ENCODE data around the gene GSC2.

The GSC2 gene

DNA sequence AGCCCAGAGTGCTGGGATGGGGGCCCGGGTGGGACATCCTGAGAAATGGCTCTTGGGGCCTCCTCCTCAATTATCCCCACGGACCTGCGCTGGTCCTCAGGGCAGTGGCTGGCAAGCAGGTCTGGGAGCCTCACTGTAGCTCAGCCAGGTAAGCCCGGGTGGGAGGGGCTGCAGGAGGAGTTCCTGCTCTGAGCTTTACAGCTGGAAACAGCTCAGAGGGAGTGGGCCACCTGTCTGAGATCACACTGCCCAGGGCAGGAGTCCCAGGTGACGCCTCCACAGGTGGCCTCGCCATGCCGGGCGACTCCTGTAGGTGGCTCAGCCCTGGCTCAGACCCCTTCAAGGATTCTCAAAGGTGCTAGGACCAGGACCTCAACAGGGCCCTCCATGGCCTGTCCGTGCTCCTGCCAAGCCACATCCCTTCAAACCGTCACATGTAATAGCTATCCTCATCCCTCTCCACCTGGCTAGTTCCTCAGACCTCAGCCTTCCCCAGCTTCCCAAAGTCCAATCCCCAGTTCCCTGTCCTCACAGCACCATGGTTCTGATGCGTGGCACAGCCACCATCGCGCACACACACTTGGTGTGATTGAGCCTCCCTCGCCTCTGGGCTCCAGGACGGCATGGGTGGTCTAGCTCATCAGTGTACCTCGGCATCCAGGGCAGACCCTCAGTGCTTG is 22.6 kb downstream of the GSC2 start:
- TF ChIP-seq, protein P1, sequence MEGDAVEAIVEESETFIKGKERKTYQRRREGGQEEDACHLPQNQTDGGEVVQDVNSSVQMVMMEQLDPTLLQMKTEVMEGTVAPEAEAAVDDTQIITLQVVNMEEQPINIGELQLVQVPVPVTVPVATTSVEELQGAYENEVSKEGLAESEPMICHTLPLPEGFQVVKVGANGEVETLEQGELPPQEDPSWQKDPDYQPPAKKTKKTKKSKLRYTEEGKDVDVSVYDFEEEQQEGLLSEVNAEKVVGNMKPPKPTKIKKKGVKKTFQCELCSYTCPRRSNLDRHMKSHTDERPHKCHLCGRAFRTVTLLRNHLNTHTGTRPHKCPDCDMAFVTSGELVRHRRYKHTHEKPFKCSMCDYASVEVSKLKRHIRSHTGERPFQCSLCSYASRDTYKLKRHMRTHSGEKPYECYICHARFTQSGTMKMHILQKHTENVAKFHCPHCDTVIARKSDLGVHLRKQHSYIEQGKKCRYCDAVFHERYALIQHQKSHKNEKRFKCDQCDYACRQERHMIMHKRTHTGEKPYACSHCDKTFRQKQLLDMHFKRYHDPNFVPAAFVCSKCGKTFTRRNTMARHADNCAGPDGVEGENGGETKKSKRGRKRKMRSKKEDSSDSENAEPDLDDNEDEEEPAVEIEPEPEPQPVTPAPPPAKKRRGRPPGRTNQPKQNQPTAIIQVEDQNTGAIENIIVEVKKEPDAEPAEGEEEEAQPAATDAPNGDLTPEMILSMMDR (IDR thresholded peaks at IDR 0.05; ENCODE audit: low read depth, low read length), result no peak
- no peak overlapping the region for H3K4me3 ChIP-seq (ENCODE audit: low read depth, low read length)
- DNase-seq (ENCODE audit: low read depth, low spot score), result no peak
- in situ Hi-C loops (cut with HindIII; ENCODE audit: low sequenced_read_pairs), result no loop called here

DNA sequence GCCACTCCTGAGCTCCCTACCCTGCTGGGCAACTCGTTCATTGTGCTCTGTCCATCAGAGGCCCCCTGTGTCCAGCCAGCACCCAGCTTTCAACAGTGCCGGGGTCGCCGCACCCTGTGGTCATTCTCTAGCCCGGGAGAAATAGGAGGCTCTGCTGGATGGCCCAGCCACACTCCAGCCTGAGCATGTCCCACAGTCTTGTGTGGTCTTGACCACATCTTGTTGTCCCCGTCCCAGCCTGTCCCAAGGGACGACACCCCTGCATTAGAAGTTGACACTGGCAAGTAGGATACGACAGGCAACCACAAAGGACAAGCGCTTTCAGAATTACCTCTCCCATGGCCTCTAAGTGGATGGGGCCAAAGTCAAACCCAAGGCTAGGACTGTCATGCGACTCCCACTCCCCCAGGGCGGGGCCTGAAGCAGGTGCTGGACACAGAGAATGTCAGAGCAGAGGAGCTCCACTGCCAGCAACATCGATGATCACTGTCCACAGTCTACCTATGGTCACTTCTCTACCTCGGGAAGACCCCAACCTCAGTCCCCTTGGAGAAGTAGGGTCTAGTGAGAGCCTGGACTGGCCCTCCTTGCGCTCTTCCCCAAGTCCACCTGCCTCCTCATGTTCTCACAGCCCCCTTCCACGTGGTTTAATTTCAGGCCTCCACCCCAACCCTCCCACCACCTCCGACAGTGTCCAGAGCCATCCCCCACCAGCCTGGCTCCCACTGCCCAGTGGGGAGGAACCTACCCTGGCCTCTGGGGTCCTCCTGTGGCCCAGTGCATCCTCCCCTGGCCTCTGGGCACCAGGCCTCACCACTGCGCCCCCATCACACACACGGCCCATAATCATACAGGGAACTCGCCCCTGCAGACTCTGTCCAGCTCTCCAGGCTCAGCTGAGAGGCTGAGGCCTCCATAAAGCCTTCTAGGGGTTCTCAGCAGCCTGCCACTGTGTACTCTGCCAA is 23.5 kb downstream of the GSC2 start:
- in situ Hi-C loops (cut with HindIII; ENCODE audit: low sequenced_read_pairs), result no loop called here
- no peak overlapping the region for H3K4me3 ChIP-seq (ENCODE audit: low read depth, low read length)
- no peak for DNase-seq (ENCODE audit: low read depth, low spot score)
- TF ChIP-seq, protein P1 (IDR thresholded peaks at IDR 0.05; ENCODE audit: low read depth, low read length), result no peak

DNA sequence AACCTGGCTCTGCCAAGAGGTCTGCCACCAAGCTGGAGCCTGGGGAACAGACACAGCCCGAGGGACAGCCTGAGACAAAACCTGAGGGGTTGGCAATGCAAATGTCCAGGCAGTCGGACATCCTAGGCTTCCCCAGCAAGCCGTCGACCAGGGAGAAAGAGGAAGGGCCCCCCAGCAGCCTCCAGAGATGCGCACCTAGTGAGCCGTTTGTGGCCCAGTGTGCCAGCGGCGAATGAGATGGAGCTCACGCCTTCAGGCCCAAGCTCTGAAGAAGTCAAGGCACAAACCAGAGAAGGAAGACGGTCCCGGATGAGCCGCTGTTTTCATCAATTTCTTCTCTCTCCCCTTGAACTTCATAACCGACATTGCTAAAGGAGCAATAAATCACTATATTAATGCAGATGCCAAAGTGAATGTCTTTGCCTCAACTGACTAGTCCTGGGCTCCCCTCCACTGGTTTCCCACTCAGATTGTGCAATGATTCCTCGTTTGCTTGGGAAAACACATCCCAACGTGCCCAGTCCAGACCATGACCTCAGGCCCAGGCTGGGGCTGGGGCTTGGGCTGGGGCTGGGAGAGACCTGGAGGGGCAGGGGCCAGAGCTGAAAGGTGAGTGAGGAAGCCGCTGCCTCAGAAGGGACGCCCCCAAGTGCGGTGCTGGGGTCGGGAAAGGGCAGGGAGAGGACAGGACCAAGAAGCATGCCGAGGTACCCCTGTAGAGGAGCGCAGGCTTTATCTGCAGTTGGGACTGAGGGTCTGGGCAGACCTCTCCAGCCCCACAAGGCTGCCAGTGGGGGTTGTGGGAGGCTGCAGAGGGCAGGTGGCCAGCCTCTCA is 24.4 kb downstream of the GSC2 start:
- in situ Hi-C loops (cut with HindIII; ENCODE audit: low sequenced_read_pairs), result no loop called here
- DNase-seq (ENCODE audit: low read depth, low spot score), result no peak
- H3K4me3 ChIP-seq (ENCODE audit: low read depth, low read length), result no peak overlapping the region
- TF ChIP-seq, protein P1 (IDR thresholded peaks at IDR 0.05; ENCODE audit: low read depth, low read length), result no peak

DNA sequence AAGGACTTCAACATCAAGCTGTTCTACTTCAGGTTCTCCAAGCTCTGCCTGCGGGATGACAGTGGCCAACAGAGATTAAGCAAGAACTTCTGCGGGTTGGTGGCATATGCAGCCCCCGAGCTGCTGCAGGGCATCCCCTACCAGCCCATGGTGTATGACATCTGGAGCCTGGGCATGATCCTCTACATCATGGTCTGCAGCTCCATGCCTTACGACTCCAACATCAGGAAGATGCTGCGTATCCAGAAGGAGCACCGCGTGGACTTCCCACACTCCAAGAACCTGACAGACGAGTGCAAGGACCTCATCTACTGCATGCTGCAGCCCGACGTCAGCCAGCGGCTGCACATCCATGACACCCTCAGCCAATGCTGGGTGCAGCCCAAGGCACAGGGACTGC is 25.1 kb downstream of the GSC2 start:
- H3K4me3 ChIP-seq (ENCODE audit: low read depth, low read length), result no peak overlapping the region
- in situ Hi-C loops (cut with HindIII; ENCODE audit: low sequenced_read_pairs), result no loop called here
- DNase-seq (ENCODE audit: low read depth, low spot score), result no peak
- TF ChIP-seq, protein P1 (IDR thresholded peaks at IDR 0.05; ENCODE audit: low read depth, low read length), result no peak

DNA sequence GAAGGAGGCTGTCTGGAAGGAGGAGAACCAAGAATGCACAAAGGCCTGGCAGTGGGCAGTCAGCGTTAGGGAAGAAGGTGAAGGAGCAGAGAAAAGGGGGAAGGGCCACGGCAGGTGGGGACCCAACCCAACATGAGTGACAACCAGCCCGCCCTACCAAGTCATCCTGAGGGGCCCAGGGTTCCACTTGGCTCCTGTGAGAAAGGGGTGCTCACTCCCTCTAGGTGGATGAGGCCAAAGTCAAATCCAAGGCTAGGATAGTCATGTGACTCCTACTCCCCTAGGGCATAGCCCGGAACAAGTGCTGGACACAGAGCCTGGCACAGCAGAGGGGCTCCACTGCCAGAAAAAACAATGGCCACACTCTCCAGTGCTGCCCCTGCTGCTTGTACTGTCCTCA is 25.7 kb downstream of the GSC2 start:
- in situ Hi-C loops (cut with HindIII; ENCODE audit: low sequenced_read_pairs), result no loop called here
- TF ChIP-seq, protein P1 (IDR thresholded peaks at IDR 0.05; ENCODE audit: low read depth, low read length), result no peak
- no peak for DNase-seq (ENCODE audit: low read depth, low spot score)
- no peak overlapping the region for H3K4me3 ChIP-seq (ENCODE audit: low read depth, low read length)

DNA sequence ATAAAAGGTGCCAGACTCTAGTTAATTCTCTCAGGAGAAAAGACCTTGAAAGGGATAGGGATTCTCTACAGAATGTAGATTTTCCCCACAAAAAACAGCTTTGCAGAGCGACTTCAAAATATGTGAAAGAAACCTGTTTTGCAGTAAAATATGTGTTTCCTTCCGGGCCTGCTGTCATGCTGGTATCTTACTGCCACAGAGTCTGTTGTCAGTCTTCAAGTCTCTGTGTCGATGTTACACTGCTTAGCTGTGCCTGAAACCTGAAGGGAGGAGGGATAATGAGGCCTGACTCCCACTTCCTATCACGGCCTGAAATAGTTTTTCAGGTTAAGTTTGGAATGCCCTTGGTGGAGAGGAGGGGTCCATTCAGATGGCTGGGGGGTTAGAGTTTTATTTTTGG is 26.2 kb downstream of the GSC2 start:
- H3K4me3 ChIP-seq (ENCODE audit: low read depth, low read length), result no peak overlapping the region
- in situ Hi-C loops (cut with HindIII; ENCODE audit: low sequenced_read_pairs), result no loop called here
- no peak for DNase-seq (ENCODE audit: low read depth, low spot score)

More for the DNA sequence above, 26.2 kb downstream of the GSC2 start:
- TF ChIP-seq, protein P1 (IDR thresholded peaks at IDR 0.05; ENCODE audit: low read depth, low read length), result no peak
